ENCODE measurements around the gene SLC22A4.

The SLC22A4 gene

DNA sequence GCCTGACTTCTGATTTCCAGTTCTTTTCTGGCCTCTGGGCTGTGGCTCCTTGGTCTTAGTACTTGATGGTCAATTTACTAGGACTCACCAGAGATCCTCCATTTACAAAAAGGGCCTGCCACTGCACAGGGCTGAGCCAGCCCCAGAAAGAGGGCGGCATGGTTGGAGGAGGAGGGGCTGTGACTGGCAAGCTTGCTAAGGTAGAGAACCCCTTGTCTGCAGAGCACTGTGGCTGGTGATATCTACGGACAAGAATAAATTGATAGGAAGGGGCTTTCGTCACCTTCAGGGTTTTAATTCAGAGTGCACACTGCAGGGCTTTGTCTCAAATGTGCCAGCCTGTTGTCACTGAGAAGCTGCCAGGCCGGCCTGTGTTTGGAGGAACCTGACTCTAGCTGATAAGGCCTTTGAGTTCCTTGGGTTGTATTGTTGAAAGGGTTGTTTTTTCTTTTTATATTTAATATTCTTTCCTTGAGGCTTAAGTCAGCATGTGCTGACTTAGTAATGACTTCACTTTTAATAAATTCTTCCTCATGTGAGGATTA lies 90.4 kb downstream of the SLC22A4 start:
- TF ChIP-seq, protein P1, sequence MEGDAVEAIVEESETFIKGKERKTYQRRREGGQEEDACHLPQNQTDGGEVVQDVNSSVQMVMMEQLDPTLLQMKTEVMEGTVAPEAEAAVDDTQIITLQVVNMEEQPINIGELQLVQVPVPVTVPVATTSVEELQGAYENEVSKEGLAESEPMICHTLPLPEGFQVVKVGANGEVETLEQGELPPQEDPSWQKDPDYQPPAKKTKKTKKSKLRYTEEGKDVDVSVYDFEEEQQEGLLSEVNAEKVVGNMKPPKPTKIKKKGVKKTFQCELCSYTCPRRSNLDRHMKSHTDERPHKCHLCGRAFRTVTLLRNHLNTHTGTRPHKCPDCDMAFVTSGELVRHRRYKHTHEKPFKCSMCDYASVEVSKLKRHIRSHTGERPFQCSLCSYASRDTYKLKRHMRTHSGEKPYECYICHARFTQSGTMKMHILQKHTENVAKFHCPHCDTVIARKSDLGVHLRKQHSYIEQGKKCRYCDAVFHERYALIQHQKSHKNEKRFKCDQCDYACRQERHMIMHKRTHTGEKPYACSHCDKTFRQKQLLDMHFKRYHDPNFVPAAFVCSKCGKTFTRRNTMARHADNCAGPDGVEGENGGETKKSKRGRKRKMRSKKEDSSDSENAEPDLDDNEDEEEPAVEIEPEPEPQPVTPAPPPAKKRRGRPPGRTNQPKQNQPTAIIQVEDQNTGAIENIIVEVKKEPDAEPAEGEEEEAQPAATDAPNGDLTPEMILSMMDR (IDR thresholded peaks at IDR 0.05; ENCODE audit: insufficient read depth, low read depth, low read length, missing control alignments) = no peak
- no peak overlapping the region for H3K4me3 ChIP-seq (ENCODE audit: low read depth, low read length)
- DNase-seq (ENCODE audit: low read depth) = no peak

DNA sequence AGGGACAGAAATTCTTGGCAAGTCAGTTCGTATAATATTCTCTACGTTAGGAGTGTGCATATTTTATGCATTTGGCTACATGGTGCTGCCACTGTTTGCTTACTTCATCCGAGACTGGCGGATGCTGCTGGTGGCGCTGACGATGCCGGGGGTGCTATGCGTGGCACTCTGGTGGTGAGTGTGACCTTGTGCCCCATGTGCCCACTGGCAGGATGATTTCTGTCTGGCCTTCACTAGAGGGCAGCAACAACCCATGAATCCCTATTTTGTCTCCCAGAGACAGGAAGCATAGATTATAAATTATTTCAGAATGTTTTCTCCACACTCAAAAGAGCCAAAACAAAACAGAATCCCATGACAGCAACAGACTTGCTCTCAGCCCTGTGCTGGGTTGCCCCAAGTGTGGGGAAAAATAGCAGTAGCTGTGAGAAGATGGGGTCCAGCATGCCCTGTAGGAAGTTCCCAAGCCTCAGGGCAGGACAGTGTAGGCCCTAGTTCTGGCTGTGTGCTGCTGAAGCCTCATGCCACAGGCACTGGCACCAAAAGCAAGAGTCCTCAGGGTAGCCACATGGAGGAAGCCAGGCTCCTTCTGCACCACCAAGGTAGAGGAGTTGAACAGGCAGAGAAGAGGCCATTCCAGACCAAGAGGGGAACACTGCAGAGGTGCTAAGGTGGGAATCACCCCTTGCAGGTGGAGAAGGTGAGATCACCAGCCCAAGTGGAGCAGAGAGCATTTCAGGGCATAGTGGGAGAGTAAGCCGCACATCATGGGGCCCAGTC lies 91.3 kb downstream of the SLC22A4 start:
- TF ChIP-seq, protein P1 (IDR thresholded peaks at IDR 0.05; ENCODE audit: insufficient read depth, low read depth, low read length, missing control alignments) = peak; percentile 71
- DNase-seq (ENCODE audit: low read depth) = peak; percentile 81

GRCh38 chr5:132386644-132387286 lies 92.6 kb downstream of the SLC22A4 start:
- peak; percentile 91 for DNase-seq (ENCODE audit: low read depth)
- no peak overlapping the region for H3K4me3 ChIP-seq (ENCODE audit: low read depth, low read length)
- TF ChIP-seq, protein P1 (IDR thresholded peaks at IDR 0.05; ENCODE audit: insufficient read depth, low read depth, low read length, missing control alignments) = peak; percentile 88

More for the DNA sequence above, 91.3 kb downstream of the SLC22A4 start:
- no peak overlapping the region for H3K4me3 ChIP-seq (ENCODE audit: low read depth, low read length)

DNA sequence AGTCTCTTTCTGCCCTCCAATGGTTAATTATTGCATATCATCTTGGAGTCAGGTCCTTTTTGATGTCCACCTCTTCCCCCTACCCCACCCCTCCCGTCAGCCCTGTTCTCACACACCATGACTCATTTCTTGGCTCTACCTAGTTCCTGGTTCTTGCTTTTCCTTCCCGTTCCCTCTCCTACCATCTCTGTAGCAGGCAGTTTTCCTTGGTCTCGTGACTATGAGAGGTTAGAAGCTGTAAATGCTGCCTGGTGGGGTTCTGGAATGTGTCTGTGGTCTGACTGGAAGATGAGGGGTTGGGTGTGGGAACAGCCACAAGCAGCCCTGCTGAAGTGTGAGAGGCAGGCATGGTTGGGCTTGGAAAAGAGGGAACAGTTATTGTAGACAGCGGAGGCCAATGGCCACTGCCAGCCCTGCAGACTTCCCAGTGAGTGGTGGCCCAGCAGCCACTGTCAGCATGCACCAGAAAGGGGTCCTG lies 93.5 kb downstream of the SLC22A4 start:
- TF ChIP-seq, protein P1 (IDR thresholded peaks at IDR 0.05; ENCODE audit: insufficient read depth, low read depth, low read length, missing control alignments) = no peak
- DNase-seq (ENCODE audit: low read depth) = no peak
- H3K4me3 ChIP-seq (ENCODE audit: low read depth, low read length) = no peak overlapping the region

DNA sequence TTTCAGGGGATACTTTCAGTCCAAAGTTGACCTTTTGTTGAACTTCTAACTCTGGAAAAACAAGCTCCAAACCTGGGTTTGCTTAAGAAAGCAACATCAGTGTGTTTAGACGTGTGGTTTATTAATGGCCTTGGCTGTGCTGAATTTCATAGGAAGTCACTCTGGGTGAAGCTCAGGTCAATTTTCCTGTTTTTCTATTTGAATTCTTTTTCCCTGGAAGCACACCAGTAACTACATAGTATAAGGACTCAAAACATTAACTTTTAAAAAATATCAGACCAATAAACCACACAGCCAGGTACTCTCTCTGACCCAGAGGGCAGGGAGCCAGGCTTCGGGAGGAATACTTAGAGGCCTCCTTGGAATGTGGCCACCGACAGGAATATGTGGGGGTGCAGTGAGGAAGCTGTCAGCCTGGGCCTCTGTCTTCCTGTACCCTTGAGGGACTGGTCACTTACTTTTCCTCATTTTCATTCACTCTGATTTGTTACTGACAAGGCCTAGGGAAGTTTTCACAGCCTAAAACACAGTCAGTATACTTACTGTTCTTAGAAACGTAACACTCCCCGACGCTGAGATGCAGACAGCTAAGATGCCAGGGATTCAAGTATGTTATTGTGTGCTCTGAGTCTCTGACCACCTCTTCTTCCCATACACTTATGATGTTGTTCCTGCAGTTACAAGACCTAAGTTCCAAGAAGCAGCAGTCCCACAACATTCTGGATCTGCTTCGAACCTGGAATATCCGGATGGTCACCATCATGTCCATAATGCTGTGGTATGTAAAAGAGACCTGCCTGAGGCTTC lies 94.3 kb downstream of the SLC22A4 start:
- TF ChIP-seq, protein P1 (IDR thresholded peaks at IDR 0.05; ENCODE audit: insufficient read depth, low read depth, low read length, missing control alignments) = no peak
- DNase-seq (ENCODE audit: low read depth) = no peak
- H3K4me3 ChIP-seq (ENCODE audit: low read depth, low read length) = no peak overlapping the region

DNA sequence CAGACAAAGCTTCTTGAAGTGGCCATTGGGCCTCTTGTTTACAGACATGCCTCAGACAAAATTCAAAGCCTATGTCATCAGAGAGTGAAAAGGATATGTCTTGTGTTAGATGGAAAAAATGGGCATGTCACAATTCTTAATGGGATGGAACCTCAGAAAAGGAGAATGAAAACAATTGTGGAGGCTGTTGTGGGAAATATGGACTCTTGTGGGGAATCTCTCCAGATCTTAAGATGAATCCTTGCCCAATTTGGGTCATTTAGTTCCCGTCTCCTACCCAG lies 94.8 kb downstream of the SLC22A4 start:
- no peak overlapping the region for H3K4me3 ChIP-seq (ENCODE audit: low read depth, low read length)
- TF ChIP-seq, protein P1 (IDR thresholded peaks at IDR 0.05; ENCODE audit: insufficient read depth, low read depth, low read length, missing control alignments) = no peak
- no peak for DNase-seq (ENCODE audit: low read depth)
